GM12878 (cell line): ENCODE results near the gene CLDN6. TPM values are rescaled to one million over a fixed set of nuclear protein-coding genes. Genes with fewer than 3 reads are reported as not detected.

Source experiments
- ATAC-seq: fragments of 200-7000 bp; cut with Tn5 transposase; 3 replicates; pipeline ENCODE4 v1.9.1; 2020; ENCODE audit warnings: mild to moderate bottlenecking, moderate library complexity
- BruUV-seq: library from RNA; stranded (reverse); fragments of 400-500 nt; replicated peaks from 2 replicates; lab custom pipeline; 2021; lab: Mats Ljungman, UMichigan
- CTCF ChIA-PET: fragments of 300-600 bp; sonication (Branson Sonifier 250); formaldehyde crosslinking; extraction: SDS; loops from one replicate; lab custom pipeline; 2021; ENCODE audit warnings: inconsistent platforms; lab: Yijun Ruan, JAX
- POLR2A ChIA-PET: fragments of 350-600 bp; formaldehyde crosslinking; extraction: SDS; loops from one replicate; lab custom pipeline; 2021; ENCODE audit warnings: inconsistent platforms; lab: Charles Lee
- RAD21 ChIA-PET: fragments of 300-600 bp; sonication (Branson Sonifier 250); formaldehyde crosslinking; loops from one replicate; lab custom pipeline; 2023; ENCODE audit warnings: antibody characterized with exemption; ENCODE audit not compliant: unreplicated experiment; lab: Charles Lee
- SMC1A ChIA-PET: fragments of 300-600 bp; sonication (Branson Sonifier 250); formaldehyde crosslinking; loops from one replicate; lab custom pipeline; 2023; ENCODE audit not compliant: unreplicated experiment, uncharacterized antibody; lab: Charles Lee
- DNase-seq: peaks from one replicate; pipeline ENCODE4 v3.0.0-alpha.2; 2011; ENCODE audit warnings: low read depth, low spot score
- FAIRE-seq: peaks from 3 replicates; lab custom pipeline; 2011; peaks lifted over from hg19 to GRCh38; lab: Jason Lieb, UNC
- H2AFZ ChIP-seq: 2 replicates; pipeline ENCODE4 v1.6.0; 2011; ENCODE audit warnings: low read depth, low read length, control low read depth; ENCODE audit not compliant: control insufficient read depth
- H3K27ac ChIP-seq: 2 replicates; pipeline ENCODE4 v1.5.1; 2011; ENCODE audit warnings: control low read depth; ENCODE audit not compliant: control insufficient read depth, insufficient read depth
- H3K27me3 ChIP-seq, 2 experiments: replicated peaks in 1 of 2; 2 replicates each; pipeline versions ENCODE4 v1.6.0 to v1.6.1; 2011; ENCODE audit warnings: low read length in 1 of 2; ENCODE audit not compliant: control insufficient read depth in 2 of 2, insufficient read depth in 2 of 2
- H3K36me3 ChIP-seq, 2 experiments: 2 replicates each; pipeline ENCODE4 v1.5.1; 2011; ENCODE audit warnings: low read length in 1 of 2; ENCODE audit not compliant: control insufficient read depth in 2 of 2, insufficient read depth in 2 of 2
- H3K4me1 ChIP-seq: 2 replicates; pipeline ENCODE4 v1.6.1; 2011; ENCODE audit warnings: mild to moderate bottlenecking, low read length, moderate library complexity, mixed read lengths; ENCODE audit not compliant: control insufficient read depth, insufficient read depth
- H3K4me2 ChIP-seq: 2 replicates; pipeline ENCODE4 v1.6.0; 2011; ENCODE audit warnings: control low read depth; ENCODE audit not compliant: control insufficient read depth, insufficient read depth
- H3K4me3 ChIP-seq: fragments of 200-600 bp; sonication (generic); 2 replicates; pipeline ENCODE4 v1.5.1; 2016
- H3K79me2 ChIP-seq: 2 replicates; pipeline ENCODE4 v1.6.0; 2011; ENCODE audit warnings: low read length; ENCODE audit not compliant: control insufficient read depth, insufficient read depth
- H3K9ac ChIP-seq: 2 replicates; pipeline ENCODE4 v1.8.0; 2011; ENCODE audit warnings: low read length, control low read depth, mixed read lengths; ENCODE audit not compliant: control insufficient read depth, insufficient read depth
- H3K9me3 ChIP-seq: replicated peaks from 3 replicates; pipeline ENCODE4 v1.5.1; 2011; ENCODE audit warnings: mild to moderate bottlenecking, low read length; ENCODE audit not compliant: control insufficient read depth, insufficient read depth
- H4K20me1 ChIP-seq: 2 replicates; pipeline ENCODE4 v1.6.0; 2011; ENCODE audit not compliant: control insufficient read depth, insufficient read depth
- PKNOX1 ChIP-seq: fragments of 450-650 bp; IDR thresholded peaks from 2 replicates; pipeline ENCODE4 v1.6.1; 2016; ENCODE audit warnings: mild to moderate bottlenecking
- TARDBP ChIP-seq: IDR thresholded peaks from 2 replicates; pipeline ENCODE4 v1.6.1; 2016; ENCODE audit warnings: borderline replicate concordance
- WGBS: methylation state at CpG from one replicate; pipeline ENCODE4 v1.1.6; 2016; ENCODE audit warnings: low lambda C conversion rate; ENCODE audit not compliant: insufficient replicate concordance, insufficient coverage; ENCODE audit errors: missing lambda C conversion rate; 5-methylcytosine and 5-hydroxymethylcytosine counted together
- in situ Hi-C: fragments of 300-500 bp; cut with MboI; formaldehyde crosslinking; loops from 9 replicates; pipeline ENCODE4 v1.14.3; 2018; ENCODE audit warnings: mixed read lengths
- intact Hi-C: fragments of 100-400 bp; cut with micrococcal nuclease; formaldehyde crosslinking; loops from one replicate; pipeline ENCODE4 v1.14.2; 2022; ENCODE audit not compliant: unreplicated experiment
- polyA plus RNA-seq, 11 experiments: library from polyadenylated mRNA; depleted of rRNA in 4 of 11; unstranded in 6 of 11; stranded (reverse) in 5 of 11; fragments of >200 nt; fragmentation: Nextera tagmentation in 4 of 11; fragmentation: Illumina TruSeq in 1 of 11; extraction: Ambion mirVana in 4 of 11; extraction: Trizol in 1 of 11; gene quantifications; 1 replicate in 1 of 11; 2 replicates in 10 of 11; pipeline versions ENCODE4 v1.2.1 to v1.2.3, GENCODE V29; 2011 to 2016; ENCODE audit warnings: inconsistent platforms in 2 of 11, missing spikeins in 2 of 11, low read depth in 1 of 11
- total RNA-seq, 4 experiments: library from RNA; depleted of rRNA in 3 of 4; stranded (reverse); fragments of >200 nt in 3 of 4; fragmentation: Illumina TruSeq in 1 of 4; extraction: Trizol in 1 of 4; gene quantifications; 2 replicates each; pipeline versions ENCODE4 v1.2.1 to v1.2.3, GENCODE V29; 2013 to 2021
- TF ChIP-seq, protein P1 (sequence below): IDR thresholded peaks from 2 replicates; pipeline ENCODE4 v1.6.1; 2011; ENCODE audit warnings: mild to moderate bottlenecking, low read depth, low read length, moderate library complexity; ENCODE audit not compliant: insufficient replicate concordance

CLDN6 gene
- total and polyA plus RNA-seq, 10 of the 15 experiments (the other 5 are each of a cell fraction or from before 2014, with no cell fraction given), result 0.15 to 0.26 (median 0.23) TPM; not detected in 7

DNA sequence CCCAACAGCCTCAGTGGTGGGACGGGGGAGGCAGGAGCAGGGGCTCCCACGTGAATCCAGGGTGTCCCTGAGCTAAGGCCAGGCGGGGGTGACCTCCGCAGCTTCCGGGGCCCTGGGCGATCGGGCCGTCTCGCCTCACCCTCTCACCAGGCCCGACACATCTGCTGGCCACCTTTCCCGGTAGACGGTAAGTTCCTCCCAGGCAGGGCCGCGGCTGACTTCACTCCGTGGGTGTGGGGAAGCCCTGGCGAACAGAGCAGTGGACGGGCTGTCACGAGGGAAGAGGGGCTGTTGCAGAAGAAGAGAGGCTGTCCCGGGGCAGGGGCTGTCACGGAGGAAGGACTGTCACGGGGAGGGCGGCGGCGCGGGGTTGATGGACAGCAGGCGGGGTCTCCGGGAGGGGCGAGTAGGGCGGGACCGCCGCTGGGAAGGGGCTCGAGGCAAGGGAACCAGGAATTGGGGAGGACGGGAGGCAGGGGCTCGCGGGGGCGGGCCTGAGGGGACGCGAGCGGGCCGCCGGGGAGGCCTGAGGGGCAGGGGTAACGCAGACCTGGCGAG is 38.2 kb downstream of the CLDN6 start:
- Histone ChIP-seq H4K20me1 (no peaks in the 10 kb centered on the region), H3K79me2 (peaks cover 11% of the 10 kb centered on the region), H3K4me3 (peak overlapping the region; percentile 74), H3K9me3 (no peaks in the 10 kb centered on the region), H3K36me3 (peaks cover 0 to 11% of the 10 kb centered on the region in 2 experiments; a peak in 3 of 4 replicates), H3K9ac (peak overlapping the region; percentile 93), H3K27me3 (no peaks in the 10 kb centered on the region), H2AFZ (peak overlapping the region; percentile 44), H3K4me2 (peak overlapping the region; percentile 88), H3K27ac (peak overlapping the region; percentile 88), H3K4me1 (peaks cover 7% of the 10 kb centered on the region)
- RAD21 ChIA-PET, result interaction anchor here (1.0 to 2.4 kb wide), 2 partner anchors 10 to 24 kb away, joined by 4 to 6 read pairs; partner anchors contain the start of gene PAQR4
- SMC1A ChIA-PET, result no interaction called here
- BruUV-seq, result TSS peak; percentile 64
- intact Hi-C loops (loop anchor here (5.0 kb wide), 2 partner anchors 52 to 72 kb away; no protein-coding TSS in a partner anchor), in situ Hi-C loops (no loop called here)
- no peak for DNase-seq
- TF ChIP-seq TARDBP, result no peak
- peak; percentile 73 for TF ChIP-seq PKNOX1
- TF ChIP-seq, protein P1, sequence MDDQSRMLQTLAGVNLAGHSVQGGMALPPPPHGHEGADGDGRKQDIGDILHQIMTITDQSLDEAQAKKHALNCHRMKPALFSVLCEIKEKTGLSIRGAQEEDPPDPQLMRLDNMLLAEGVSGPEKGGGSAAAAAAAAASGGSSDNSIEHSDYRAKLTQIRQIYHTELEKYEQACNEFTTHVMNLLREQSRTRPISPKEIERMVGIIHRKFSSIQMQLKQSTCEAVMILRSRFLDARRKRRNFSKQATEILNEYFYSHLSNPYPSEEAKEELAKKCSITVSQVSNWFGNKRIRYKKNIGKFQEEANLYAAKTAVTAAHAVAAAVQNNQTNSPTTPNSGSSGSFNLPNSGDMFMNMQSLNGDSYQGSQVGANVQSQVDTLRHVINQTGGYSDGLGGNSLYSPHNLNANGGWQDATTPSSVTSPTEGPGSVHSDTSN, result peak; percentile 60
- WGBS, result under 1% methylated on average over 29 of the region's 43 CpGs
- POLR2A ChIA-PET, result interaction anchor here (0.6 to 2.9 kb wide), 4 partner anchors 10 to 69 kb away, joined by 3 to 18 read pairs (median 4); partner anchors contain the start of genes FLYWCH1 and PAQR4
- no peak for FAIRE-seq
- CTCF ChIA-PET, result interaction anchor here (0.5 to 1.9 kb wide), 6 partner anchors 10 to 129 kb away, joined by 3 to 7 read pairs (median 5); partner anchors contain the start of gene KREMEN2
- ATAC-seq, result peak; percentile 31
